Sigmoid colon (tissue), 4 donors: ENCODE data around the gene ATP6V0A1.

Source experiments
- EP300 ChIP-seq, 4 donors: sonication (generic); formaldehyde crosslinking; IDR thresholded peaks; one replicate each; pipeline ENCODE4 v1.6.1; 2017; ENCODE audit warnings: antibody characterized with exemption in 4 of 4
- POLR2A ChIP-seq, 2 donors: fragments of 450-650 bp; IDR thresholded peaks; one replicate each; pipeline ENCODE4 v1.6.1; 2016; ENCODE audit warnings: antibody characterized with exemption in 2 of 2, mild to moderate bottlenecking in 2 of 2, moderate library complexity in 2 of 2
- POLR2AphosphoS5 ChIP-seq, 4 donors: sonication (generic); formaldehyde crosslinking; IDR thresholded peaks; one replicate each; pipeline ENCODE4 v1.6.1; 2017; ENCODE audit warnings: antibody characterized with exemption in 4 of 4
- TF ChIP-seq, protein P1 (sequence below), 4 experiments: fragments of 450-650 bp in 3 of 4; fragments of 200-600 bp in 1 of 4; IDR thresholded peaks; one replicate each; pipeline ENCODE4 v1.5.1; 2016 to 2019; ENCODE audit warnings: antibody characterized with exemption in 4 of 4, mild to moderate bottlenecking in 3 of 4, moderate library complexity in 2 of 4

DNA sequence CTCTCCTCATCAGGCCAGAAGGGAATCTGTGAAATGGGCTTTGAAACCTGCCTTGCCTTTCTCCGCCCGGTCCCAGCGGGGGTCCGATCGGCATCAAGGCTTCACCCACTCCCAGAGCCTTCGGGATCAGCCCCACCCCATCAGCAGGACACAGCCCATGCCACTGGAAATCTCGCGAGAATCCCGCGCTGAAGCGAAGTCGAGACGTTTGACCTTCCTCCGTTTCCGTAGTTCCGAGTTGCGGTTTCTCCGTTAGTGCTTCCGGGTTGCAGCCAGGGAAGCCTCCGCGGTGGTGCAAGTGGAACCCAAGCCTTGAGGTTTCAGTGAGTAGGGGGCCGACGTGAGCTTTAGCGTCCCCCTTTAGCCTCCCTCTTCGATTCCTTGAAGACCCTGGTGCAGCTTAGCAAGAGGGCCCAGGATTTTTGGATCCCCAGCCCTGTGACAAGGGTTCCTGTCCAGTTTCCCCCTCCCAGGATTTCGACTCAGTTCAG lies 103.3 kb downstream of the ATP6V0A1 start, which contains the start of gene COASY:
- TF ChIP-seq, protein P1, sequence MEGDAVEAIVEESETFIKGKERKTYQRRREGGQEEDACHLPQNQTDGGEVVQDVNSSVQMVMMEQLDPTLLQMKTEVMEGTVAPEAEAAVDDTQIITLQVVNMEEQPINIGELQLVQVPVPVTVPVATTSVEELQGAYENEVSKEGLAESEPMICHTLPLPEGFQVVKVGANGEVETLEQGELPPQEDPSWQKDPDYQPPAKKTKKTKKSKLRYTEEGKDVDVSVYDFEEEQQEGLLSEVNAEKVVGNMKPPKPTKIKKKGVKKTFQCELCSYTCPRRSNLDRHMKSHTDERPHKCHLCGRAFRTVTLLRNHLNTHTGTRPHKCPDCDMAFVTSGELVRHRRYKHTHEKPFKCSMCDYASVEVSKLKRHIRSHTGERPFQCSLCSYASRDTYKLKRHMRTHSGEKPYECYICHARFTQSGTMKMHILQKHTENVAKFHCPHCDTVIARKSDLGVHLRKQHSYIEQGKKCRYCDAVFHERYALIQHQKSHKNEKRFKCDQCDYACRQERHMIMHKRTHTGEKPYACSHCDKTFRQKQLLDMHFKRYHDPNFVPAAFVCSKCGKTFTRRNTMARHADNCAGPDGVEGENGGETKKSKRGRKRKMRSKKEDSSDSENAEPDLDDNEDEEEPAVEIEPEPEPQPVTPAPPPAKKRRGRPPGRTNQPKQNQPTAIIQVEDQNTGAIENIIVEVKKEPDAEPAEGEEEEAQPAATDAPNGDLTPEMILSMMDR (IDR thresholded peaks at IDR 0.05): no peak
- TF ChIP-seq POLR2A (IDR thresholded peaks at IDR 0.05) (peak; percentile 45 to 51), EP300 (IDR thresholded peaks at IDR 0.05) (peak in 1 of 4 donors; percentile 70), POLR2AphosphoS5 (IDR thresholded peaks at IDR 0.05) (peak; percentile 71 to 94 (median 88))
